Measurements from ENCODE around the gene TNNI2.
"Not testable (repeated sequence)": the region's sequence is repeated elsewhere in the genome, so short reads cannot be mapped to it uniquely, and the experiment has no call there.

Gene TNNI2

DNA sequence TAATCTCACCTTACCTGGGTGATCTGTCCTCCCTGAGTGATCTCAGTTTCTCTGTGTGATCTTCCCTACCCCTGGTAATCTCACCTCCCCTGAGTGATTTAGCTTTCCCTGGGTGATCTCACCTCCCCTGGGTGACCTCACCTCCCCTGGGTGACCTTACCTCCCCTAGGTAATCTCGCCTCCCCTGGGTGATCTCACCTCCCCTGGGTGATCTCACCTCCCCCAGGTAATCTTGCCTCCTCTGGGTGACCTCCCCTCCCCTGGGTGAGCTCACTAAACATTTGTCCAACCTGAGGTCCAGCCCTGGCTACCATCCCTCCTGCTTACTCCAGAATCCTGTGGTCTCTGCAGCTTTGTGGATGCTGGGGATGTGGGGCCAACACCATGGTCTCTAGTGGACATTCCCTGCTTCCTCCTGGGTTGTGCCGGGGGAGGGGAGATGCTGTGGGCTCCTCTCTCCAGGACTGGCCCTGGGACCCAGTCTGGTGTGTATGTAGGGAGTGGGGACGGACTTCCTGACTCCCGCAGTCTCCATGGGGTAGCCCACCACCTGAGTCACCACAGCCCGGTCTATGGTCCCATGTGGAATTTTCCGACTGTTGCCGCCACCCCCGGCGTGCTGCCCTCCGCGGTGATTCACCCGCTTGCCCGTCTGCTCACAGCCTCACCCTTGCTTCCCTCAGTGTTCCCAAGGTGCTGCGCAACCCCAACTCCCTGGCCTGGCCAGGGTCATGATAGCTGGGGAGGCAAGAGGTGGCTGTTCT, 24.0 kb downstream of the TNNI2 start:
- DNase-seq (ENCODE audit: low spot score) = no peak

DNA sequence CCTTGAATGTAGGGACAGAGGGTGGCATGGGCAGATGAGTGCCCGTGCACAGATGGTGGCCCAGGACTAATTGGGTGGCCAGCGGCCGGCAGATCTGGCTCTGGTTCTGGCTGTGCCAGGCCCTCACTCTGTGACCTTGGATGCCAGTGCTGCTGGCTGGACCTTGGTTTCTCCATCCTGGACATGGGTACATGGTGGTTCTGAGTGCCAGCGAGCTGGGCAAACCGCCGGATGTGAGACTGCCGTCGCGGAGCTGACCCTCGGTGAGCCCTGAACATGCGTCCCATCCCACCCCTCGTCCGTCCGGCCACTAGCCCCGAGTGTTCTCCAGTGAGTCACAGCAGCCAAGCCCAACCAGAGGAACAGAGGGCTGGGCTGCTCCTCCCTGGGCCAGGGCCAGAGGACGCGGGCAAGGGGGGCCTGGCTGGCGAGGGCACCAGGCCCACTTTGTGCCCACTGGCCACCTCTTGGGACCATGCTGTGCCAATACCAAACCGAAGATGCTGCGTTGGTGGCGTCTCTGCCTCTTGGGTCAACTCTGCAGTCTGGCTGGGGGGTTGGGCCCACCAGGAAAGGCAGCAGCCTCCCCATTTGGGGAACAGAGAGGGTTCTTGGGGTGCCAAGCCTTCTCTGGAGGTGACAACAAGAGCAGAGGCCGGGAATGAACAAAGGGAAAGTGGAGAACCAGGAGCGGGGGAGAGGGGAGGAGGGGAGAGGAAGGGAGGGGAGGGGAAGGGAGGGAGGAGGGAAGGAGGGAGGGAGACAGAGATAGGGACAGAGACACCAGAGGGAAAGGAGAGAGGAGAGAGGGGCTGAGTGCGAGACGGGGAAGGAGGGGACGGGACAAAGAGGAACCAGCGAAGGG, 24.8 kb downstream of the TNNI2 start:
- DNase-seq (ENCODE audit: low spot score) = no peak

DNA sequence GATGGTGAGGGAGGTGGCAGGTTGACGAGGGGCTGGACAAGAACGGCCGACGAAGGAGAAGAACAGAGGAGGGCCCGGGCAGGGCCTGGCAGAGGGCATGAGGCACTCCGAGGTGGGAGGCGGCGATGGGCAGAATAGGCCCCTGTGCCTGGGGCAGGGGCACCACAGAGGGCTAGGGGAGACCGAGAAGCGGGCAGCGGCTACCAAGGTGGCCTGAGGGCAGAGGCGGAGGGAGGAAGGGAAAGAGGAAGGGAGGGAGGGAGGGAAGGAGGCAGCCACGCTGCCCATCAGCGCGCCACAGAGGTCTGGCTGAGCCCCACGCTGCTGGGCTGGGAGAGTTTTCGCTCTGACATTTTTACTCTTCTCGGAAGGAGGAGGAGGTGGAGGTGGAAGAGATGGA, 25.4 kb downstream of the TNNI2 start:
- DNase-seq (ENCODE audit: low spot score) = no peak

DNA sequence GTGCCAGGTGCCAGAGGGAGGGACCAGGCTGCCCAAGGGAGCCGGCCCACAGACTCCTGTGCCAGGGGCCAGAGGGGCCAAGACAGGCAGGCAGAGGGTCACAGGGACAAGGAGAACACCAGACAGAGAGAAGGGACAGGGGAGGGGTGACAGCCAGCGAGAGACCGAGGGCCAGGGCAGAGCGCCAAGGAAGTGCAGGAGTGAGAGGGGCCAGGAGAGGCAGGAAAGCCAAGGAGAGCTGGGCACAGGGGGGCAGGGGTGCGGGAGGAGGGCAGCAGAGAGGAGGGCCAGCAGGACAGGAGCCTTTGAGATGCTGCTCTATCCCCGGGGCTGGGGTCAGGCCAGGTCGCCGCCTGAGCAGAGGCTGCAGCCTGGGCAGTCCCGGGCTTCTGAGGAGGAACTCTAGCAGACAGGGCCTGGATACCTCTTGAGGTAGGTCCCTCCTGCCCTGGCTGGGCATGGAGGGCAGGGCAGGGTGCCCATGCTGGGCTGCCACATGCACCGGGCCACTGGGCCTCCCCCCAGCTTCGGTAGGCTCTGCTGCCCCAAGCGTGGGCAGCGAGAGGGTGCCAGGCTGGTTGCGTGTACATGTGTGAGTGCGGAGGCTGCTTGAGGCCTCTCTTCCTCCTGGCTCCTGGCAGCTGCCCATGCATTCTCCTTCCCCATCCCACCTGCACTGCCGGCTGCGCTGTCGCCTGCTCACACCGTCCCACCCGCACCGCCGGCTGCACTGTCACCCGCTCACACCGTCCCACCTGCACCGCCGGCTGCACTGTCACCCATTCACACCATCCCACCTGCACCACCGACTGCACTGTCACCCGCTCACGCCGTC, 26.3 kb downstream of the TNNI2 start:
- DNase-seq (ENCODE audit: low spot score) = no peak

DNA sequence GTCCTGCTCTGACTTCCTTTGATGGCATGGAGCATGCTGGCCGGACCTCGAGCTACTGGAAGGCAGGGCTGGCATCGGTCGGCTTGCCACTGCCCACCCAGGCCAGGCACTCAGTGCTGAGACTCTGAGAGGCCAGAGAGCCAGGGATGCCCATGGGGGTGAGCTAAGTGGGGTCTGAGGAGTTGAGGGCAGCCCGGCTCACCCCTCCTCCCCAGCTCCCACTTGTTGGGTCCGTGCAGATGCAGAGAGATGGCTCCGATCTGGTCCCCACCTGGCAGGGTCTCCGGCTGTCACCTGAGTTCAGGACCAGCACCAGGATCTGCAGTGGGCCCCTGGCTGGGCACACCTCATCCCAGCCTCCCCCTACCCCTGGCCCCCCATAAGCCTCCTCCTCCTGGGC, 27.4 kb downstream of the TNNI2 start:
- DNase-seq (ENCODE audit: low spot score) = no peak

DNA sequence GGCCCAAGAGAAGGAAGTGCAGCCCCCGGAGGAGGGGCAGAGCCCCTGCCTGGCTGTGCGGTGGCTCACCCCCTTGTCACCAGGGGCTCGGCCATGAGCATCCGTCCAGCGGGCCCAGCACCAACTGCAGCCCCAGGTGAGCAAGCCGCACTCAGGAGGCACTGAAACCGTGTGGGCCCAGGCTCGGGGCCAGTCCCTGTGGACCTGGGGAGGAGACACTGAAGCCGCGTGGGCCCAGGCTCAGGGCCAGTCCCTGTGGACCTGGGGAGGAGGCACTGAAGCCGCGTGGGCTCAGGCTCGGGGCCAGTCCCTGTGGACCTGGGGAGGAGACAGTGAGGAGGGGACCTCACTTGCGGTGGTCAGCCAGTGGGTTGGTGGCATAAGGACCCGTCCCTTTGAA, 28.0 kb downstream of the TNNI2 start:
- no peak for DNase-seq (ENCODE audit: low spot score)

DNA sequence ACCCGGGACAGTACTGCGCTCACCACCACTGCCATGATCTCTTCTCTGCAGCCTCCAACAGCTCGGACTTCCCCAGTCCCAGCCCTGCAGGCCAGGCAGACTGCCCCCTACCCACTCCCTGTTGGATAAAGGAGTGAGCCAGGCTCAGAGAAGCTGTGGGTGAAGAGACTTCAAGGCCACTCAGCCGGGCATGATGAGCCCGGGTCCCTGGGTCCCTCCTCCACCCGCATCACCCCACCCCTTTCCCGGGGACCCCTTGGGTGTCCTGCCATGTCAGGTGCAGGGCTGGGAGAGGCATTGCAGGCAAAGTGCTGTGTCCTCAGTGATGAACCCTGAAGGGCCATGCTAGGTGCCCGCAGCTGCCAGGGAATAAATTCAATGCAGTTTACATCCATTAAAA, 28.6 kb downstream of the TNNI2 start:
- no peak for DNase-seq (ENCODE audit: low spot score)

DNA sequence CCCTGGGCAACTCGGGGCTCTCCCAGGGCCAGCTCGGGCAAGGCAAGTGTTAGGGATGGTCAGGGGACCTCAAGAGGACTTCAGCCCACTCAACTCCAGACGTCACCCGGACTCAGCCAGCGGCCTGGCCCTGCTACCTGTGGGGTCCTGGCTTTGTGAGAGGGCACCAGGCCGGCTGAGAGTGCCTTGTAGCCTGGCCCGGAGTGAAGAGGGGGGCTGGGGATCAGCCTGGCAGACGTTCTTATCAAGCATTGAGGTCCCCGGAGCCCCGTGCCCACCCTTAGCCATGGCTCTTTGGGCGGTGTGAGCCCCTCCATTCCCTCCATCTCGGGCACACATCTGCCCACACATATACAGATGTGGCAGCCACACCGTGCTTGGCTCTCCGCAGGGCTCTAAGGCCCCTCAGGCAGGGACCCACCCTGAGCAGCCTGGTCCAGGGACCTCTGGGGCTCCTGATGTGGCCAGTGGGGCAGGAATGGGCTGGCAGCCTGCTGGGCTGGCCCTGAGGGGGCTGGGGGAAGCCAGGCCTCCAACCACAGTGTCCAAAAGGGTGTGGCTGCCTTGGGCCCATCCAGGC, 29.4 kb downstream of the TNNI2 start:
- no peak for DNase-seq (ENCODE audit: low spot score)

DNA sequence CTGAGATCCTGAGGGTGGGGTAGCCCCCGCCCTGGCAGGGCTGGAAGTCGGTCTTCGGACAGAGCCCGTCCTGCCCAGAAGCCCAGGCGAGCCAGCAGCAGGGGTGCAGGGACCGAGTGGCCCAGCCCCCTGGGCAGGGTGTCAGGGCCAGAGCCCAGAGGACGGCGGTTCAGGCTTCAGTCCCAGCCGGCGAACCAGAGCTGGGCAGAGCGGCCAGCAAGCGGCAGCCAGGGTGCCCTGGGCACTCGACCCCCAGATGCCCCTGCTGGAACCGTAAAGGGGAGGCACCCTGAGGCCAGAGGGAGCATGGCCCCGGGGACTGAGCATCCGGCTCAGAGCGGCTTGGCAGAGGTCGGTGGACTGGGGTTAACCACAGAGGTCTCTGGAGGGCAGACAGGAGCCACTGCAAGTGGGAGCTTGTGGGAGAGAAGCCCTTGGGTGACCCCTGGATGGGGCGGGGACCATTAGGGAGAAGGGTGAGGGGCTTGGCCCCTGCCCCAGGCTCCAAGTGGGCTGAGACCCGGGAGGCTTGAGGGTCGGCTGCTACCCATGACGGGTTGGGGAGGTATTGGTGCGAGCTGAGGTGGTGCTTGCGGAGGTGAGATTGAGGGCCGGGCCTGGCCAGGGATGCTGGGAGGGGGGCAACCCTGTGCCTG, 30.0 kb downstream of the TNNI2 start:
- no peak for DNase-seq (ENCODE audit: low spot score)

DNA sequence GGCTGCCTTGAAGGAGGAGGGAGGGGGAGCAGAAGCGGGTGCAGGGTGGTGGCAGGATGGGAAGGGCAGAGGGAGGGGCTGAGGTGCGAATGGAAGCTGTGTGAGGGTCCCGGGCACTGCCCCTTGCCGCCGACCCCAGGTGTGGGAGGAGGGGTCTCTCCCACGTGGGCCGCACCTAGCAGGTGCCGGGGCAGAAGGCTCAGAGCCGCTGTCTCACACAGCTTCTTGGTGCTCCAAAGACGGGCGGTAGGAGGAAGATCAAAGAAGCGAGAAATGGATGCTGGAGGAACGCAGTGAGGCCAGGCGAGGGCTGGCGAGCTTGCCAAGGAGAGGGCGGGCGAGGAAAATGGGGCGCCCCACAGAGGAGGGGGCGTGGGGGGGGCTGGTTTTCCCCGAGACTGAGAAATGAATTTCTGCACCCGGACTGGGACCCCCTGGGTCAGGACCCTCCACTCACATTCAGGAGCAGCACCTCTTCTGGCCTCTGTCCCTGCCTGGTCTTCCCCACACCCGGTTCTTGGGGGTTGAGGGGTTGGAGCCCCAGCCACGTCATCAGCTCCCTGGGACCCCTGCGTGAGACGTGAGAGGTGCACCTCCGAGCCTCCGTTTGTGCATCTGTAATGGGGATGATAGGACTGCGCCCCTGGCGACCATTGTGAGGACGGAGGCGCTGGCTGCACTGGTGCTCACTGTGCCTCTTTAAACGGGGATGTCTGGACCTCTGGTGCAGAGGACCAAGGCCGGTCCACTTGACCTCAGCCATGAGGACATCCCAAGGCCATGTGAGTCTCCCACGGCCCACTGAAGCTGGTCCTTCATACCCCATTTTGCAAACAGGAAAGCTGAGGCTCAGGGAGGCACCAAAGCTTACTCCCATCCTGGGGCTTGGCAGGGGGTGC, 30.9 kb downstream of the TNNI2 start:
- DNase-seq (ENCODE audit: low spot score) = no peak

DNA sequence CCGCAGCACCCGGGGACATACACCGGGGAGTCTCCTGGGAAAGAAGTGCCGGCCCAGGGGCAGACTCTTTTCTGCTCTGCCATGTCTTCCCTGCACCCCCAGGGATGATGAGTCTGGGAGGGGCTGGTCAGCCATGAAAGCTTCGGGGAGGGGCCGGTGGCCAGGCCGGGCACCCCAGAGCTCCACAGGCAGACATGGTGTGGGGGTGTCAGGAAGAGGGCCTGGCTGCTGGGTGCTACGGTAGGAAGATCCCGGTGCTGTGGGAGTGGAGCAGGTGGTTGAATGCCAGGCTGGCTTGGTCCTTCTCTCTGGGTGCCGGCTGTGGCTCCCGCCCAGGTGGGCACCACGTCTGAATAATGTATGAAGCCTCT, 31.5 kb downstream of the TNNI2 start:
- no peak for DNase-seq (ENCODE audit: low spot score)

DNA sequence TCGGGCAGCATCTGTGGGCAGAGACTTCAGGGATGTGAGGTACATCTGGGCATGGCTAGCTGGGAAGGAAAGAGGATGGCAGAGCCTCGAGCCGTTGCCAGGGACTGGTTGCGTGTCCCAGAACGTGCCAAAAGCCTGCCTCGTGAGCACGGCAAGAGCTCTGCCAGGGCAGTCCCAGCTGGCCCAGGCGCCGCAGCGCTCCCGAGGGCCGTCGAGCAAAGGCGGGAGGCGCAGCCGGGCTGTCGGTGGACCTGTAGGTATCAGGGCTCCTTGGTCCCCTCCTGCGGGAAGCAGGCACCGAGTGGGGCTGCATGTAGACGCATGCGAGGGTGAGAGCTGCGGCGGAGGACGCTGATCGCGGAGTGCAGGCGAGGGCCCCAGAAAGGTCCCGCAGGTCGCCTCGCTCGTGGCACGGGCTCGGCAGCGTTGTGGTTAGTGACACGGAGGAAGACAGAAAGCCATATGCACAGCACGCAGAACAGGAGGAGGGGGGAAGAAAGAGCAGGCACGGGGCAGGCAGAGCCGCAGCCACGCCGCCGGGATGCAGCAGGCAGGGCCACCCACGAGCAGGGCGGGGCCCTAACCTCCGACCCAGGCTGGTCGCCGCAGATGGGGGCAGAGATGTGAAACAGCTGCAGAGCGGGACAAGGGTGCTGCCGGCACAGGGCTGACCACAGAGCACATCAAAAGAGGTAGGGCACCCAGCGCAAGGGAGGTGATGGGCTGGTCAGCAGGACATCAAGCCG, 32.1 kb downstream of the TNNI2 start:
- DNase-seq (ENCODE audit: low spot score) = peak; percentile 49

DNA sequence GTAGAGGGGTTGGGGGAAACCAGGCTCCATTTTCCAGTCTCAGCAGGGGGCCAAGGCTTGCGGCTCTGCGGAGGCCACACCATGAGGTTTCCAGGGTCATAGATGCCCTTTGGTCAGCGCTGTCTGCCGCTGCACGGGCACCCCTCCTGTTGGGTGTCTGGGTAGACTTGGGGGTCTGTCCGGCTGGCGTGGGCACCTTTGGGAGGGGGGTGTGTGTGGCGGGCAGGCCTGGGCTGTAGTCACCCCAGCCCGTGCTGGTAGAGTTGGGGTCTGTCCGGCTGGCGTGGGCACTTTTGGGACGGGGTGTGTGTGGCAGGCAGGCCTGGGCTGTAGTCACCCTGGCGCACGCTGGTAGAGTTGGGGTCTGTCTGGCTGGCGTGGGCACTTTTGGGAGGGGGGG, 32.8 kb downstream of the TNNI2 start:
- DNase-seq (ENCODE audit: low spot score) = no peak

DNA sequence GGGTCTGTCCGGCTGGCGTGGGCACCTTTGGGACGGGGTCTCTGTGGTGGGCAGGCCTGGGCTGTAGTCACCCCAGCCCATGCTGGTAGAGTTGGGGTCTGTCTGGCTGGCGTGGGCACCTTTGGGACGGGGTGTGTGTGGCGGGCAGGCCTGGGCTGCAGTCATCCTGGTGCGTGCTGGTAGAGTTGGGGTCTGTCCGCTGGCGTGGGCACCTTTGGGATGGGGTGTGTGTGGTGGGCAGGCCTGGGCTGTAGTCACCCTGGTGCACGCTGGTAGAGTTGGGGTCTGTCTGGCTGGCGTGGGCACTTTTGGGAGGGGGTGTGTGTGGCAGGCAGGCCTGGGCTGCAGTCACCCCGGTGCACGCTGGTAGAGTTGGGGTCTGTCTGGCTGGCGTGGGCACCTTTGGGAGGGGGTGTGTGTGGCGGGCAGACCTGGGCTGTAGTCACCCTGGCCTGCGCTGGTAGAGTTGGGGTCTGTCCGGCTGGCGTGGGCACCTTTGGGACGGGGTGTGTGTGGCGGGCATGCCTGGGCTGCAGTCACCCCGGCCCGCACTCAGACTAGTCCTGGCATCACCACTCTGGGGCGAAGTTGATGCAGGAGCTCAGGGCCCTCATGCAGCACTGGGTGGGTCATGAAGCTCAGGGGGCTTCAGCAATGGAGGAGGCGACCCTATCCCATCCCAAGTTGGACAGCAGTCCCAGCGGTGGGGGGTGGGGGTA, 33.6 kb downstream of the TNNI2 start:
- no peak for DNase-seq (ENCODE audit: low spot score)

DNA sequence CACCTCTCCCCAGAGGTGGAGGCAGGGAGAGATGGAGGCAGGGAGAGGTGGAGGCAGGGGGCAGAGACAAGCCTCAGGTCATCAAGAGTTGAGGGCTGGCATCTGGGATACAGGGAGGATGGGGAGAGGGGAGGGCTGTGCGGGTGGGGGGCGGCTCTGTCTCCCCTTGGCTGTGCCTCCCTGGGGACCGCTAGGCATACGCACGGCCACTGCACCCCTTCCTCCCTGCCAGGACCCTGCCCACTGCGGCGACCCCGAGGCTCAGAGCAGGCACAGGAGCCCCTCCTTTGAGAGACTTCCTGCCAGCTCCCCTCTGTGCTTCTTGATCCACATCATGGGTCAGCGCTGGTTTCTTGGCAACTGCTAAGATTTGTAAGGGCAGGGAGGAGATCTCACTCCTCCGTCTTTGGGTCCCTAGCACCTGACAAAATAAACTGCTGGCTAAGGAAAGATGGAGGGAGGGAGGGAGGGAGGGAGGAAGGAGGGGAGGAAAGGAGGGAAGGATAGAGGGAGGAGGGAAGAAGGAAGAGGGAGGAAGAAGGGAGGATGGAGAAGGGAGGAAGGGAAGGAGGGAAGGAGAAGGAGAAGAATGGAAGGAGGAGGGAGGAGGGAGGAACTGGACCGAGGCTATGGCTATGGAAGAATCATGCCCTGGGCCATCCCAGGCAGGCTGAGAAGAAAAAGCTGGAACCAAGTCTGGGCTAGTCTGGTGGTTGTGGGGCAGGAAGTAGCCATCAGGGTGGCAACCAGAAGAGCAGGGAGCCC, 34.4 kb downstream of the TNNI2 start:
- no peak for DNase-seq (ENCODE audit: low spot score)

DNA sequence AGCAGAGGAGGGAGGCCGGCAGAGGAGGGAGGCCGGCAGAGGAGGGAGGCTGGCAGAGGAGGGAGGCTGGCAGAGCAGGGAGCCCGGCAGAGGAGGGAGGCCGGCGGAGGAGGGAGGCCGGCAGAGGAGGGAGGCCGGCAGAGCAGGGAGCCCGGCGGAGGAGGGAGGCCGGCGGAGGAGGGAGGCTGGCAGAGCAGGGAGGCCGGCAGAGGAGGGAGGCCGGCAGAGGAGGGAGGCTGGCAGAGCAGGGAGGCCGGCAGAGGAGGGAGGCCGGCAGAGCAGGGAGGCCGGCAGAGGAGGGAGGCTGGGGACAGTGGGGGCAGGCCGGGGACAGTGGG, 35.0 kb downstream of the TNNI2 start:
- not testable (repeated sequence) for DNase-seq (ENCODE audit: low spot score)

DNA sequence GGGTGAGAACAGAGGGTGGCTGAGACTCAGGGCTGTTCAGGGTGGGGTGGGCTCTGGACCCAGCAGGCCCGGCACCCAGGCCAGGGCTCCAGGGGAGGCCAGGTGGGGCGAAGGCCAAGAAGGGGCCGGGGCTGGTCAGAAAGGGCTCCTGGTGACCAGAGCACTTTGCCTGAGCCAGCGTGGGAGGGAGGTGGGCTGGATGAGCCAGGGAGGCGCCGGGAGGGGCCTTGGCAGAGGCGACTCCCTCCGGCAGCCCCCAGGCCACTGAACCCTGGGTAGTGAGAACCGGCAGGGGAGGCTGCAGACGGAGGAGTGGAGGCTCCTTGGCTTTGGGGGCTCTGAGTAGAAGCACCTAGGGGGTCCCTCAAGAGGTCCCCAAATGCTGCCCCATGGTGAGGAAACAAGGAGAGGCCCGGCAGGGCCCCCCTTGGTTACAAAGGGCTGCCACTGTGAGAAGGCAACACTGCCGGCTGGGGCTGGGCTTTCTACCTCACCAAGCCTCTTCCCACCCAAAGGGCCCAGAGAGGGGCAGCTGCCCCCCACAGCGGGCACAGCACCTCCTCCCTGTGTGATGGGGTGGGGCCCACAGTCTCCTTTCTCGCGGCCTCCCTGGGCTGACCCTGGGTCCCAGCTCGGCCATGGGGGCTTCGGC, 35.8 kb downstream of the TNNI2 start:
- DNase-seq (ENCODE audit: low spot score) = not testable (repeated sequence)
